Naive thymus-derived CD8-positive, alpha-beta T cell (primary cell): ENCODE measurements around the gene SLC27A5. TPM values are rescaled to one million over a fixed set of nuclear protein-coding genes. Genes with fewer than 3 reads are reported as not detected.
"Not testable (repeated sequence)": the region's sequence is repeated elsewhere in the genome, so short reads cannot be mapped to it uniquely, and the experiment has no call there.

Source experiments
- ATAC-seq, 2 donors: fragments of 150-1000 bp; cut with Tn5 transposase in 1 of 2; sonication (Bioruptor Pico), chemical (Tn5 transposase) in 1 of 2; 1 replicate in 1 of 2; 2 replicates in 1 of 2; pipeline ENCODE4 v1.10.0; 2021; ENCODE audit warnings: mild to moderate bottlenecking in 2 of 2, moderate library complexity in 2 of 2
- POLR2A ChIA-PET: fragments of 350-600 bp; sonication (Branson Sonifier 250); formaldehyde crosslinking; loops from one replicate; lab custom pipeline; 2021; ENCODE audit warnings: antibody characterized with exemption; lab: Charles Lee
- DNase-seq, 10 donors: peaks; one replicate each; pipeline versions ENCODE4 v3.0.0 to v3.0.0-alpha.2; 2020 to 2022
- H3K27ac Mint-ChIP-seq, 10 donors: one replicate each; pipeline ENCODE4 v1.8.0; 2020 to 2022; ENCODE audit warnings: mild to moderate bottlenecking in 10 of 10, mixed read lengths in 10 of 10, moderate library complexity in 4 of 10, inconsistent platforms in 1 of 10
- H3K27me3 Mint-ChIP-seq, 5 donors: one replicate each; pipeline ENCODE4 v1.8.0; 2021 to 2022; ENCODE audit warnings: mixed read lengths in 5 of 5
- H3K36me3 Mint-ChIP-seq, 3 donors: one replicate each; pipeline ENCODE4 v1.8.0; 2020 to 2022; ENCODE audit warnings: mixed read lengths in 3 of 3, mild to moderate bottlenecking in 2 of 3, inconsistent platforms in 1 of 3
- H3K4me1 Mint-ChIP-seq, 4 donors: one replicate each; pipeline ENCODE4 v1.8.0; 2021 to 2022; ENCODE audit warnings: mixed read lengths in 4 of 4
- H3K4me3 Mint-ChIP-seq, 10 donors: one replicate each; pipeline ENCODE4 v1.8.0; 2020 to 2022; ENCODE audit warnings: mild to moderate bottlenecking in 10 of 10, mixed read lengths in 10 of 10, moderate library complexity in 6 of 10, inconsistent platforms in 1 of 10
- H3K9me3 Mint-ChIP-seq, 9 donors: one replicate each; pipeline ENCODE4 v1.8.0; 2020 to 2022; ENCODE audit warnings: mixed read lengths in 9 of 9, mild to moderate bottlenecking in 3 of 9, inconsistent platforms in 1 of 9, moderate library complexity in 1 of 9
- microRNA-seq: library from miRNA; unstranded; fragments of <30 nt; microRNA quantifications from one replicate; pipeline ENCODE4 v1.2.0, GENCODE V29; 2022; ENCODE audit warnings: borderline microRNAs expressed
- polyA plus RNA-seq, 3 donors: library from polyadenylated mRNA; unstranded; fragments of 300-500 nt; fragmentation: Illumina TruSeq; gene quantifications; one replicate each; pipeline ENCODE4 v1.2.3, GENCODE V29; 2021
- total RNA-seq, 8 experiments: library from RNA in 2 of 8; stranded (reverse) in 2 of 8; gene quantifications; one replicate each; pipeline ENCODE4 v1.2.3 and lab custom pipeline; 2021 to 2026

Gene SLC27A5
- total and polyA plus RNA-seq, 5 experiments from 2014 or later: 16.6 to 39.2 (median 24.5) TPM

- H3K9me3 Mint-ChIP-seq: peaks cover 0 to 10% (median 5%) of the 10 kb centered on the region in 9 donors
- POLR2A ChIA-PET: interaction anchor here (0.9 to 1.7 kb wide), 7 partner anchors 13 to 269 kb away, joined by 3 to 8 read pairs (median 4); partner anchors contain the start of genes TRIM28, ZNF274, ZNF324 and ZNF497
- H3K27ac Mint-ChIP-seq: peak within 1 kb of the TSS; percentile 19 to 93 (median 88)
Observed at GRCh38 chr19:58451358-58452101, 60.3 kb downstream of the SLC27A5 start, which contains the start of gene ZNF324B. ZNF324B (plus strand) TSS chr19:58451622; CDS start chr19:58453702, 2,080 bp downstream.

GRCh38 chr19:58450856-58451357, 60.9 kb downstream of the SLC27A5 start:
- POLR2A ChIA-PET: interaction anchor here (0.7 to 1.7 kb wide), 8 partner anchors 12 to 268 kb away, joined by 3 to 8 read pairs (median 4); partner anchors contain the start of genes TRIM28, ZNF274, ZNF324 and ZNF497
- no peak for DNase-seq
- Mint-ChIP-seq H3K4me1 (peaks cover 17 to 29% (median 21%) of the 10 kb centered on the region in 4 donors), H3K27ac (peak overlapping the region; percentile 19 to 93 (median 87)), H3K9me3 (peaks cover 0 to 10% (median 5%) of the 10 kb centered on the region in 9 donors), H3K27me3 (peaks cover 7 to 24% (median 13%) of the 10 kb centered on the region in 5 donors), H3K36me3 (peaks cover 6 to 9% (median 7%) of the 10 kb centered on the region in 3 donors), H3K4me3 (peak overlapping the region; percentile 79 to 93 (median 90))
- peak; percentile 25 to 39 for ATAC-seq

More at GRCh38 chr19:58451358-58452101, 60.3 kb downstream of the SLC27A5 start, which contains the start of gene ZNF324B:
- H3K4me1 Mint-ChIP-seq: peaks cover 17 to 29% (median 21%) of the 10 kb centered on the region in 4 donors
- peak within 1 kb of the TSS; percentile 79 to 93 (median 90) for H3K4me3 Mint-ChIP-seq
- H3K27me3 Mint-ChIP-seq: peaks cover 7 to 21% (median 13%) of the 10 kb centered on the region in 5 donors
- DNase-seq: peak; percentile 93 to 98 (median 96)
- H3K36me3 Mint-ChIP-seq: peaks cover 7 to 13% (median 7%) of the 10 kb centered on the region in 3 donors
- peak; percentile 93 to 96 for ATAC-seq

GRCh38 chr19:58449980-58450379, 61.8 kb downstream of the SLC27A5 start:
- peaks cover 17 to 29% (median 21%) of the 10 kb centered on the region in 4 donors for H3K4me1 Mint-ChIP-seq
- POLR2A ChIA-PET: interaction anchor here (0.7 kb wide), 2 partner anchors 14 to 81 kb away, joined by 3 to 6 read pairs; no protein-coding TSS in a partner anchor

GRCh38 chr19:58448860-58449259, 62.9 kb downstream of the SLC27A5 start:
- ATAC-seq, POLR2A ChIA-PET, H3K4me3 Mint-ChIP-seq, DNase-seq, H3K36me3 Mint-ChIP-seq: not testable (repeated sequence)
- Mint-ChIP-seq H3K9me3 (peaks cover 0 to 10% (median 5%) of the 10 kb centered on the region in 9 donors), H3K4me1 (peaks cover 15 to 23% (median 20%) of the 10 kb centered on the region in 4 donors), H3K27me3 (peaks cover 9 to 24% (median 13%) of the 10 kb centered on the region in 5 donors), H3K27ac (peak overlapping the region in 1 of 10 donors; percentile 40)

More at GRCh38 chr19:58449980-58450379, 61.8 kb downstream of the SLC27A5 start:
- Mint-ChIP-seq H3K27me3 (peaks cover 7 to 24% (median 13%) of the 10 kb centered on the region in 5 donors), H3K4me3 (peak overlapping the region in 2 of 10 donors; percentile 15 to 40), H3K27ac (peak overlapping the region in 2 of 10 donors; percentile 53 to 90), H3K9me3 (peaks cover 0 to 10% (median 5%) of the 10 kb centered on the region in 9 donors)
- DNase-seq, H3K36me3 Mint-ChIP-seq, ATAC-seq: not testable (repeated sequence)

Small RNA genes within 50 kb of the gene (microRNA-seq; reads per million reads assigned to microRNA genes)
- gene MIR6807: not detected

Other genes starting within 250 kb of the SLC27A5 start
- 10 to 100 TPM; 12.9 to 13.1 TPM for gene ZNF8, start 233.0 kb downstream of the SLC27A5 start, total RNA-seq
- gene ZNF8, start 233.0 kb downstream of the SLC27A5 start, polyA plus RNA-seq: 1 to 10 TPM in 1 of 3 donors, under 1 TPM in 2; 0.44 to 1.1 (median 0.75) TPM
- gene ERVK3-1, start 206.6 kb downstream of the SLC27A5 start, total RNA-seq: 10 to 100 TPM; 84.3 to 86.1 TPM
- gene ERVK3-1, start 206.6 kb downstream of the SLC27A5 start, polyA plus RNA-seq: 10 to 100 TPM; 55.1 to 80.9 (median 72.0) TPM
- gene ZSCAN22, start 185.0 kb downstream of the SLC27A5 start, total RNA-seq: 1 to 10 TPM; 4.6 TPM
- 1 to 10 TPM in 2 of 3 donors, under 1 TPM in 1; 0.69 to 3.3 (median 1.4) TPM for gene ZSCAN22, start 185.0 kb downstream of the SLC27A5 start, polyA plus RNA-seq
- gene A1BG, start 158.5 kb downstream of the SLC27A5 start, total RNA-seq: 10 to 100 TPM; 26.3 to 38.3 TPM
- gene A1BG, start 158.5 kb downstream of the SLC27A5 start, polyA plus RNA-seq: 100 to 1,000 TPM in 2 of 3 donors, 10 to 100 TPM in 1; 96.6 to 126 (median 121) TPM
- gene ZNF497, start 149.2 kb downstream of the SLC27A5 start, total RNA-seq: 1 to 10 TPM; 4.7 to 6.6 TPM
- 1 to 10 TPM; 1.8 to 2.2 (median 1.9) TPM for gene ZNF497, start 149.2 kb downstream of the SLC27A5 start, polyA plus RNA-seq
- gene ZNF837, start 131.0 kb downstream of the SLC27A5 start, total RNA-seq: 1 to 10 TPM; 5.6 to 5.8 TPM
- 10 to 100 TPM in 1 of 3 donors, 1 to 10 TPM in 2; 4.2 to 14.3 (median 9.9) TPM for gene ZNF837, start 131.0 kb downstream of the SLC27A5 start, polyA plus RNA-seq
- 1,000 to 10,000 TPM; 1,656 to 1,664 TPM for gene RPS5, start 124.7 kb downstream of the SLC27A5 start, total RNA-seq
- gene RPS5, start 124.7 kb downstream of the SLC27A5 start, polyA plus RNA-seq: 1,000 to 10,000 TPM; 1,899 to 2,106 (median 2,080) TPM
- gene RNF225, start 116.3 kb downstream of the SLC27A5 start, total RNA-seq: 1 to 10 TPM in 1 of 2 experiments, under 1 TPM in 1; 0.39 to 1.2 TPM
- gene RNF225, start 116.3 kb downstream of the SLC27A5 start, polyA plus RNA-seq: not detected
- 10 to 100 TPM; 10.6 to 10.7 TPM for gene ZNF584, start 103.3 kb downstream of the SLC27A5 start, total RNA-seq
- 1 to 10 TPM; 6.3 to 6.5 (median 6.4) TPM for gene ZNF584, start 103.3 kb downstream of the SLC27A5 start, polyA plus RNA-seq
- gene ZNF132, start 71.8 kb downstream of the SLC27A5 start, total RNA-seq: 10 to 100 TPM in 1 of 2 experiments, 1 to 10 TPM in 1; 10.0 to 10.6 TPM
- 1 to 10 TPM; 1.0 to 3.1 (median 2.0) TPM for gene ZNF132, start 71.8 kb downstream of the SLC27A5 start, polyA plus RNA-seq
- 10 to 100 TPM; 11.4 to 12.9 TPM for gene ZNF324B, start 60.4 kb downstream of the SLC27A5 start, total RNA-seq
- 1 to 10 TPM; 1.4 to 2.6 (median 1.8) TPM for gene ZNF324B, start 60.4 kb downstream of the SLC27A5 start, polyA plus RNA-seq
- gene ZNF324, start 44.9 kb downstream of the SLC27A5 start, total RNA-seq: 10 to 100 TPM; 24.8 to 28.0 TPM
- 10 to 100 TPM in 2 of 3 donors, 1 to 10 TPM in 1; 8.3 to 16.2 (median 12.8) TPM for gene ZNF324, start 44.9 kb downstream of the SLC27A5 start, polyA plus RNA-seq
- 10 to 100 TPM; 18.7 to 20.4 TPM for gene ZNF446, start 35.6 kb downstream of the SLC27A5 start, total RNA-seq
- 1 to 10 TPM; 1.6 to 2.7 (median 2.4) TPM for gene ZNF446, start 35.6 kb downstream of the SLC27A5 start, polyA plus RNA-seq
- 10 to 100 TPM; 21.3 to 23.0 TPM for gene ZBTB45, start 7.8 kb upstream of the SLC27A5 start, total RNA-seq
- gene ZBTB45, start 7.8 kb upstream of the SLC27A5 start, polyA plus RNA-seq: 1 to 10 TPM; 2.8 to 5.3 (median 3.5) TPM
- gene TRIM28, start 32.1 kb upstream of the SLC27A5 start, total RNA-seq: 100 to 1,000 TPM; 429 to 434 TPM
- 100 to 1,000 TPM in 1 of 3 donors, 10 to 100 TPM in 2; 55.7 to 114 (median 62.7) TPM for gene TRIM28, start 32.1 kb upstream of the SLC27A5 start, polyA plus RNA-seq
- 10 to 100 TPM; 59.2 to 60.0 TPM for gene CHMP2A, start 43.1 kb upstream of the SLC27A5 start, total RNA-seq
- 100 to 1,000 TPM; 135 to 154 (median 144) TPM for gene CHMP2A, start 43.1 kb upstream of the SLC27A5 start, polyA plus RNA-seq
- 10 to 100 TPM; 48.5 to 51.2 TPM for gene UBE2M, start 46.6 kb upstream of the SLC27A5 start, total RNA-seq
- 10 to 100 TPM; 10.4 to 20.5 (median 18.0) TPM for gene UBE2M, start 46.6 kb upstream of the SLC27A5 start, polyA plus RNA-seq
- gene MZF1, start 61.3 kb upstream of the SLC27A5 start, total RNA-seq: 10 to 100 TPM; 49.1 to 53.2 TPM
- 10 to 100 TPM in 2 of 3 donors, 1 to 10 TPM in 1; 9.1 to 12.7 (median 11.7) TPM for gene MZF1, start 61.3 kb upstream of the SLC27A5 start, polyA plus RNA-seq